ENCODE data around the gene VWF. TPM values are rescaled to one million over a fixed set of nuclear protein-coding genes. Genes with fewer than 3 reads are reported as not detected.
A peak's percentile ranks its signal among the peaks of the same experiment; 100 is the strongest.

Gene VWF
- total RNA-seq, 4 donors from 2014 or later, result 21.1 to 92.5 (median 49.7) TPM

DNA sequence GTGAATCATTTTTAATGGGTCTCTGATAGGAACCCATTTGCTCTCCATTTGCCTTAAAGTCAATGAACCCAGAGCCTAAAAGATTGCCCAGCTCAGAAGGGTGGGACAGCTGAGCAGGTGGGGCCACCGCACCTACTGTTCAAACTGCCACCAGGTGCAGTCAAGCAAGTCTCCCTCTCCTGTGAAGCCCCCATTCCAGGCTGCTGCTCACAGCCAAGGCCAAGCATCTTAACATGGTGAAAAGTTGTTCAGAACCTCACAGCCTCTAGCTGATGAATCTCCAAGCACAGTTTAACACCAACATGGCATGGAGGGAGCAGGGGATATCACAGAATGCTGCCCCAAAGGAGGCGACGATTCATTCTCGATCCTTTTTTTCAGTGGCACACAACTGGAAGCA, 209.0 kb downstream of the VWF start:
- Histone ChIP-seq H3K4me3 (no peak overlapping the region), H3K4me1 (no peaks in the 10 kb centered on the region), H3K9me3 (no peaks in the 10 kb centered on the region), H3K27ac (no peak overlapping the region), H3K27me3 (peaks cover 0 to 28% (median 0%) of the 10 kb centered on the region in 4 donors), H3K36me3 (no peaks in the 10 kb centered on the region)
- DNase-seq, result no peak
- no peak for TF ChIP-seq CTCF (IDR thresholded peaks at IDR 0.05)
- no peak for TF ChIP-seq POLR2A (IDR thresholded peaks at IDR 0.05)
- intact Hi-C loops (cut with DNase I), result no loop called here
- WGBS, 2 donors, result 88 to 91% methylated on average over 4 of the region's 4 CpGs

DNA sequence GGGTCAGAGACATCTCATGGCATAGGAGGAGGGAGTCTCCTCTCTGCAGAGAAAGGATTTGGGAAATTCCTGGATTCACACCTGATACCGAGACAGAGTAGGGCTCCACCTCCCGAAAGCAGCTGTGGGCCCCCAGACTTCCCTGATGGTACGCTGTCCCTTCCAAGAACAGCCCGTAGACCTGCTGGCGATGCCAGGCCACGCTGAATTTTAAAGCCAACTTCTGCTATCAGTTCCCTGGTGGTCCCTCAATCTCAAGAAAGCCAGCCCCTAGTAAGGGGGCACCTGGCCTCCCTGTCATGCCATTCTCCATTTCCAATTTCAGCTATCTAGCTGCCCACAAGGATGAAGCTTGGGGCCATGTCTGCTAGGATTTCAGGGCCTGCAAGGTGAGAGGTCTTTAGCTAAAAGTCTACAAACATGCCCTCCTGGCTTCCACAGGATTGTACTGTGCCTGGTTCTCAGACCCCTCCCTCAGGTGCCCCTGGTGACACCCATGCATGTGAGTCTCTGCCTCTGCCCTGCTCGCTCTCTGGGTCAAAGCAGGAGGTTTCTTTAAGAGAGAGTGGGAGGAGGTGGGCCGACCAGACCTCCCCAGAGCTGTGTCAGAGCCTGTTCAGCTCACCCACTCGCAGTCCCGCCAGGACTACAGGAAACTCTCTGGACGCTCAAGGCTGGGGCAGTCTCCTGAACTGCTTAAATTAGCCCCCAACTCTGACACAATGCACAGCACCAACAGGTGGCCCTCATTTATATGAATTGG, 209.9 kb downstream of the VWF start:
- Histone ChIP-seq H3K4me3 (no peak overlapping the region), H3K36me3 (no peaks in the 10 kb centered on the region), H3K27me3 (peaks cover 0 to 30% (median 0%) of the 10 kb centered on the region in 4 donors), H3K27ac (no peak overlapping the region), H3K4me1 (no peaks in the 10 kb centered on the region), H3K9me3 (no peaks in the 10 kb centered on the region)
- 74 to 85% methylated on average over 7 to 8 of the region's 11 CpGs for WGBS, 2 donors
- intact Hi-C loops (cut with DNase I), result no loop called here
- no peak for DNase-seq
- no peak for TF ChIP-seq CTCF (IDR thresholded peaks at IDR 0.05)
- no peak for TF ChIP-seq POLR2A (IDR thresholded peaks at IDR 0.05)

GRCh38 chr12:5913387-5913786, 211.1 kb downstream of the VWF start:
- TF ChIP-seq POLR2A (IDR thresholded peaks at IDR 0.05) (no peak), CTCF (IDR thresholded peaks at IDR 0.05) (no peak)
- Histone ChIP-seq H3K4me3 (no peak overlapping the region), H3K9me3 (no peaks in the 10 kb centered on the region), H3K27me3 (peaks cover 0 to 32% (median 0%) of the 10 kb centered on the region in 4 donors), H3K4me1 (no peaks in the 10 kb centered on the region), H3K36me3 (no peaks in the 10 kb centered on the region), H3K27ac (no peak overlapping the region)
- WGBS, 2 donors, result 77 to 86% methylated on average over 8 to 9 of the region's 9 CpGs
- DNase-seq, result no peak
- intact Hi-C loops (cut with DNase I), result no loop called here

DNA sequence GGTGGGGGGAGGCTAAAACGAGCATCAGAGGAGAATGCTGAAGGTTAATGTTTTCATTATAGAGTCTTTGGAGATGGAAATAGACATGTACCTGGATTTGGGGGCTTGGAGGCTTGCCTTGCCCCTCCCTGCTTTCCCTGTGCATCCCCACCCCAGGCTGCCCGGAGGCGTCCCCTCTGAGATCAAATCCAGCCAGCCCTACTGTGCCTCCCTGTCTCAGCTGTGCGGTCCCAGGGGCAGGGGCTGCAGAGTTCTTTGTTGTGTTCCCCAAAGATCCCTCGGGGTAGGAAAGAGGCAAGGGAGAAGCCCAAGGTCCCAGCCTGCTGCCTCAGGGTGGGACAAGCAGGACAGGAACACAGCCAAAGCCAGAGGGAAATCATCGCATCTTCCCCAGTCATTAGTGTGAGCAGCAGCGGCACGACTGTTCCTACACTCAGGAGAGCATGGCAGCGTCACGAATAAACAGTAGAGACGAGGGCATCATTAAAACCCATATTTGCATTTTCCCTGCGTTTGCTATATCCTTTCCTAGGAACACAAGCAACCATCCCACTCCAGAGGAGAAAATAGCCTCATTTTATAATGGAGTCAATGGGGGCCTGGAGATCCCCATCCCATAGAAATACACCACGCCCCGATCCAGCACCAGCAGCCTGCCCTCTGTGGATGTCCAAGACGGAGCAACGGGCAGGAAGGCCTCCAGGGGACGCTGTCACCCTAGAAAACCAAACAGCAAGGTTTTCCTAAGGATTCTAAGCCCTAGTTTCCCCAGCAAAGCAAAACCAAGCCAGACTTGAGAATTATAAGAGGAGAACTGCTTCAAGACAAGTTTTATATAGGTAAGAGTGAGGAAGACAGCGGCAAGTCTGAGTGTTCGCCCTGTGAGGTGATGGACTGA, 211.8 kb downstream of the VWF start:
- Histone ChIP-seq H3K27me3 (peaks cover 0 to 36% (median 0%) of the 10 kb centered on the region in 4 donors), H3K27ac (no peak overlapping the region), H3K36me3 (no peaks in the 10 kb centered on the region), H3K4me3 (no peak overlapping the region), H3K4me1 (no peaks in the 10 kb centered on the region), H3K9me3 (no peaks in the 10 kb centered on the region)
- DNase-seq, result no peak
- intact Hi-C loops (cut with DNase I), result no loop called here
- TF ChIP-seq POLR2A (IDR thresholded peaks at IDR 0.05) (no peak), CTCF (IDR thresholded peaks at IDR 0.05) (peak in 1 of 6 experiments; percentile 26)
- 66 to 74% methylated on average over 11 to 12 of the region's 19 CpGs for WGBS, 2 donors

DNA sequence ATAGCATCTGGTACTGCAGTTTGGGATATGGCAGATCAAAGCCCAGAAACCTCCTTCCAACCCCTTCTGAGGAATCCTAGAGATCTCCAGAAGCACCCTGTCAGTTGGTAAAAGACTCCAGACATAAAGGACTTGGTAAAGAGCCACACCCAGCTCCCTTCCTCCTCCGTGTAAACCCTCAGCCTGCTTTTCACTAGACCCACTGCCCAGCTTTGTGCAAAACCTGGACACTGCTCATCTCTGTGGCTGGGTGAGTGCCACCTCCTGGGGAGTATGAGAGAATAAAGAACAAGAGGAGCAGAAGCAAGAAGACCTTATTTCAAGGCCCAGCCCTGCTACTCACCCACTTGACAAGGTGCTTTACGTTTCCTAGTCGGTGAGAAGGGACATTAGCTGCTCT, 212.5 kb downstream of the VWF start:
- no peaks in the 10 kb centered on the region for H3K36me3 ChIP-seq
- no peak for DNase-seq
- WGBS, 2 donors, result 75 to 77% methylated on average over 3 of the region's 3 CpGs
- peaks cover 0 to 40% (median 0%) of the 10 kb centered on the region in 4 donors for H3K27me3 ChIP-seq
- no peaks in the 10 kb centered on the region for H3K4me1 ChIP-seq
- intact Hi-C loops (cut with DNase I), result no loop called here
- no peak overlapping the region for H3K27ac ChIP-seq
- TF ChIP-seq POLR2A (IDR thresholded peaks at IDR 0.05) (no peak), CTCF (IDR thresholded peaks at IDR 0.05) (no peak)
- no peaks in the 10 kb centered on the region for H3K9me3 ChIP-seq
- no peak overlapping the region for H3K4me3 ChIP-seq
